Lung (tissue), 12 donors: ENCODE results near the gene DSTN. TPM values are rescaled to one million over a fixed set of nuclear protein-coding genes. Genes with fewer than 3 reads are reported as not detected.
A peak's percentile ranks its signal among the peaks of the same experiment; 100 is the strongest.

Experiments used
- ATAC-seq: fragments of 200-7000 bp; cut with Tn5 transposase; one replicate; pipeline ENCODE4 v1.9.1; 2020; ENCODE audit warnings: moderate number of reproducible peaks; ENCODE audit not compliant: insufficient read depth, low FRiP score
- DNase-seq, 3 donors: peaks; one replicate each; pipeline ENCODE4 v3.0.0-alpha.2; 2013 to 2017
- H3K27ac ChIP-seq, 2 donors: one replicate each; pipeline ENCODE4 v1.5.1; 2013; ENCODE audit warnings: mild to moderate bottlenecking in 2 of 2, moderate library complexity in 2 of 2, control low read depth in 1 of 2, inconsistent platforms in 1 of 2, low read depth in 1 of 2, low read length in 1 of 2
- H3K27me3 ChIP-seq, 3 donors: one replicate each; pipeline ENCODE4 v1.5.1; 2013; ENCODE audit warnings: low read length in 2 of 3; ENCODE audit not compliant: control insufficient read depth in 3 of 3, insufficient read depth in 3 of 3
- H3K36me3 ChIP-seq, 4 donors: one replicate each; pipeline ENCODE4 v1.5.1; 2013; ENCODE audit warnings: low read length in 4 of 4, mild to moderate bottlenecking in 1 of 4, moderate library complexity in 1 of 4; ENCODE audit not compliant: control insufficient read depth in 4 of 4, insufficient read depth in 4 of 4
- H3K4me1 ChIP-seq, 5 donors: one replicate each; pipeline ENCODE4 v1.5.1; 2013; ENCODE audit warnings: low read length in 5 of 5, mild to moderate bottlenecking in 2 of 5, moderate library complexity in 1 of 5; ENCODE audit not compliant: control insufficient read depth in 5 of 5, insufficient read depth in 5 of 5
- H3K4me3 ChIP-seq: one replicate; pipeline ENCODE4 v1.5.1; 2013; ENCODE audit warnings: mild to moderate bottlenecking, control low read depth, moderate library complexity
- H3K9ac ChIP-seq, 2 donors: one replicate each; pipeline ENCODE4 v1.5.1; 2013; ENCODE audit warnings: low read length in 2 of 2, control low read depth in 1 of 2; ENCODE audit not compliant: insufficient read depth in 1 of 2
- H3K9me3 ChIP-seq, 4 donors: one replicate each; pipeline ENCODE4 v1.5.1; 2013; ENCODE audit warnings: low read length in 3 of 4, mild to moderate bottlenecking in 1 of 4, moderate library complexity in 1 of 4; ENCODE audit not compliant: control insufficient read depth in 4 of 4, insufficient read depth in 3 of 4
- WGBS, 2 donors: extraction: QIAGEN DNeasy Blood & Tissue Kit; methylation state at CpG; one replicate each; pipeline ENCODE4 v1.1.7; 2013; 5-methylcytosine and 5-hydroxymethylcytosine counted together
- polyA plus RNA-seq, 2 donors: library from polyadenylated mRNA; stranded (reverse); fragments of 200-250 nt; gene quantifications; one replicate each; pipeline ENCODE4 v1.2.1, GENCODE V29; 2013
- total RNA-seq, 2 donors: library from RNA; depleted of rRNA in 1 of 2; stranded (reverse); fragments of >200 nt in 1 of 2; gene quantifications; one replicate each; pipeline ENCODE4 v1.2.1, GENCODE V29; 2014 to 2021
- TF ChIP-seq, protein P1 (sequence below): IDR thresholded peaks from 2 replicates; pipeline ENCODE4 v1.5.1; 2012; ENCODE audit warnings: mild to moderate bottlenecking; ENCODE audit errors: control extremely low read depth, extremely low read depth
- donor health status: control.
- donor health status: control.
- donor health status: Bipolar disorder and iron deficiency.
- donor health status: healthy.
- donor health status: DM: yes; HTN: yes; CAD: no.

Gene DSTN
- total and polyA plus RNA-seq, 4 donors = 313 to 532 (median 380) TPM

DNA sequence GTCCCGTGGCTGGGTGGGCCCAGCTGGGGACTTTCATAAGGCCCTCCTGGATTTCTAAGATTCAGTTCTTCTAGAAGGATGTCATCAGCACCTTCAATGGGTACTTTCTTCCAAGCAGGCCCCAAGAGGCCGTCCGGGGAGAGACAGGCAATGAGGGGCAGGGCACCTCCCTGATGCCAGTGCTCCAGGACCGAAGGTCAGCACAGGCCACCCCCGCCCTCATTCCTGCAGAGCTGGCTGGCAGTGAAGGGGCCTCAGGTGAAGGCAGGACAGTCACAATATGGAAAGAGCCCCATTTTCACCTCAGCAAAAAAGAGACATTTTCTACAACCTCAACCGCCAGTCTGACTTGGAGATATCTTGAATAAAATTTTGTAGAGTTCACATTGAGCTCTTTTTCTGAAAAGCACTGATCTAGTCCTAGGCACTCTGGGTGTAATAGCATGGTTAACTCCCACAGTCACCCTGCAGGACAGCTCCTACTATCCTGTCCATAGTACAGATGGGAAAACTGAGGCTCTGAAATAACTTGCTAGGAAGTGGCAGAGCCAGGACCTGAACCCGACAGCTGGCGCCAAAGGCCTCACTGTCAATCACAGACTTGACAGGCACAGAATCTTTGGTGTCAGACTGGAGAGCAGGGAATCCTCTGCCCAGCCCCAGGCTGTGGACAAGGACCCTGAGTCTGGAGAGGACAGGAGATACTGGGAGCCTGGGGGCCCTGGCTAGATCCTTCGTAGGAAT lies 61.9 kb downstream of the DSTN start:
- peaks cover 2 to 91% (median 48%) of the 10 kb centered on the region in 4 donors for H3K36me3 ChIP-seq
- WGBS, 2 donors = 92 to 93% methylated on average over 9 of the region's 9 CpGs
- ATAC-seq (no peak), DNase-seq (no peak)
- no peaks in the 10 kb centered on the region for H3K9me3 ChIP-seq
- H3K27me3 ChIP-seq = no peaks in the 10 kb centered on the region
- no peak overlapping the region for H3K9ac ChIP-seq
- H3K4me3 ChIP-seq = no peak overlapping the region
- TF ChIP-seq, protein P1, sequence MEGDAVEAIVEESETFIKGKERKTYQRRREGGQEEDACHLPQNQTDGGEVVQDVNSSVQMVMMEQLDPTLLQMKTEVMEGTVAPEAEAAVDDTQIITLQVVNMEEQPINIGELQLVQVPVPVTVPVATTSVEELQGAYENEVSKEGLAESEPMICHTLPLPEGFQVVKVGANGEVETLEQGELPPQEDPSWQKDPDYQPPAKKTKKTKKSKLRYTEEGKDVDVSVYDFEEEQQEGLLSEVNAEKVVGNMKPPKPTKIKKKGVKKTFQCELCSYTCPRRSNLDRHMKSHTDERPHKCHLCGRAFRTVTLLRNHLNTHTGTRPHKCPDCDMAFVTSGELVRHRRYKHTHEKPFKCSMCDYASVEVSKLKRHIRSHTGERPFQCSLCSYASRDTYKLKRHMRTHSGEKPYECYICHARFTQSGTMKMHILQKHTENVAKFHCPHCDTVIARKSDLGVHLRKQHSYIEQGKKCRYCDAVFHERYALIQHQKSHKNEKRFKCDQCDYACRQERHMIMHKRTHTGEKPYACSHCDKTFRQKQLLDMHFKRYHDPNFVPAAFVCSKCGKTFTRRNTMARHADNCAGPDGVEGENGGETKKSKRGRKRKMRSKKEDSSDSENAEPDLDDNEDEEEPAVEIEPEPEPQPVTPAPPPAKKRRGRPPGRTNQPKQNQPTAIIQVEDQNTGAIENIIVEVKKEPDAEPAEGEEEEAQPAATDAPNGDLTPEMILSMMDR = no peak
- peaks cover 0 to 3% (median 0%) of the 10 kb centered on the region in 5 donors for H3K4me1 ChIP-seq
- H3K27ac ChIP-seq = no peak overlapping the region

DNA sequence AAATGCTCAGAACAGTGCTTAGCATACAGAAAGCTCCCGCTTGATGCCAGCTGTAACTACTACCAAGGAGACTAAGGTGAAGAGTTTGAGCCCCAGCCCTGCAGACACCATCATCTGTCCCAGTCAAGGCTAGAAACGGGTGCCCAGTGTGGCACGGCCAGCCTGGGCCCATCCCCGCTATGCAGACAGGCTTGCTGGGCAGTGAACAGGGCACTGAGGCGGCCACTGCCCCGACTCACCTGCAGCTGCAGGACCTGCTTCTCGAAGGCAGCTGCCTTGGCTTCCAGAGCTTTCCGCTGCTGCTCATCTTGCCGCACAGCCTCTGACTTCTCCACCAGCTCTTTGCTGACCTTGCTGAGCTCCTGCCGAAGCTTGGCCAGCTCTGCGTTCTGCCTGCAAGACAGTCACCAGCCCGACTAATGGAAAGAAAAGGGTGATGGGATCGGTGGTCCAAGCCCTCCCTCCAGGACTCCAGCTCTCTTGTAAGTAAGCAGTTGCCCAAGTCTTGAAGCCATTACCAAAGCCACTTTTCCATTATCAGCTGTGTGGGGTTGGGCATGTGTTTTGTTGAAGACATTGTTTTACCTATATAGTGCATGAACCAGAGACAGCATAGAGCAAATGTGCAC lies 63.5 kb downstream of the DSTN start:
- Histone ChIP-seq H3K27me3 (no peaks in the 10 kb centered on the region), H3K4me1 (peaks cover 0 to 8% (median 0%) of the 10 kb centered on the region in 5 donors), H3K4me3 (no peak overlapping the region), H3K9me3 (no peaks in the 10 kb centered on the region), H3K27ac (no peak overlapping the region), H3K9ac (no peak overlapping the region), H3K36me3 (peaks cover 2 to 85% (median 45%) of the 10 kb centered on the region in 4 donors)
- ATAC-seq = no peak
- no peak for DNase-seq
- WGBS, 2 donors = 96 to 98% methylated on average over 13 of the region's 13 CpGs
- TF ChIP-seq, protein P1 = no peak

DNA sequence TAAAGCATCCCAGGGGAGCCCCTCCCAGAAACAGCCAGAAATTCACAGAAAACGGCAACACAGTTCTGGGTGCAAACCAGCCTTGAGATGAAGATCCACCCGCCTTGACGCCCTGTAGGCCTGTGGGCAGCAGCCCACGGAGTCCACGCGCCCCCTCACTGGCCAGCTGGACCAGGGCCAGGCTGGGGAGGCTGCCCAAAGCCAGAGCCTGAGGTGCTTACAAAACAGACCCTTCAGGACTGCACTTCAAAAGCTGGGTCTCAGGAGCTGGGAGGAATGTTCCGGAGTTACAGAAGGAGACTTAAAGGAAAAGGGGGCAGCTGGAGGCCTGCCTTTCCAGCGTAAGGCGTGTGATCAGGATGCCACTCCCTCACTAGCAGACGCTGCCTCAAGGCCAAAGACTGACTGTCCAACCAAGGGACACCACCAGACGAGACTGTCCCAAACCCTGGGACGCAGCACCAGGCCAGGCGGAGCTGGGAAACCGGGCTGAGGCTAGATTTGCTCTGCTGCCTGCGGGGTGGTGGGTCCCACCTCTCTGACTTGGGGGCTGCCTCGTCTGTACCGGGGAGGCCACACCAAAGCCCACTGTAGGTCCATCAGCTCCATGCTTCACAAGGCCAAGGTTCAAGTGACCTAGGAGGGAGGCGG lies 64.1 kb downstream of the DSTN start:
- peaks cover 0 to 8% (median 0%) of the 10 kb centered on the region in 5 donors for H3K4me1 ChIP-seq
- H3K9ac ChIP-seq = no peak overlapping the region
- 79 to 91% methylated on average over 18 of the region's 18 CpGs for WGBS, 2 donors
- no peak overlapping the region for H3K4me3 ChIP-seq
- ATAC-seq (no peak), DNase-seq (no peak)
- peak overlapping the region in 1 of 2 donors; percentile 17 for H3K27ac ChIP-seq
- no peaks in the 10 kb centered on the region for H3K27me3 ChIP-seq
- peaks cover 2 to 81% (median 41%) of the 10 kb centered on the region in 4 donors for H3K36me3 ChIP-seq
- H3K9me3 ChIP-seq = no peaks in the 10 kb centered on the region
- TF ChIP-seq, protein P1 = no peak
